ENCODE data around the gene PRSS23.

- TF ChIP-seq CTCF (IDR thresholded peaks at IDR 0.05) = no peak
- TF ChIP-seq POLR2A (IDR thresholded peaks at IDR 0.05) = no peak
- TF ChIP-seq EP300 (IDR thresholded peaks at IDR 0.05) = no peak
- no peak for TF ChIP-seq POLR2AphosphoS5 (IDR thresholded peaks at IDR 0.05)
These were observed 4.6 kb downstream of the PRSS23 start for GRCh38 chr11:86804951-86805350.
